Stimulated activated naive CD8-positive, alpha-beta T cell treated with anti-CD3 and anti-CD28 coated beads, Interleukin-15, amount 100 ng/mL, for 72 hours (primary cell): ENCODE data around the gene ADH7.
A peak's percentile ranks its signal among the peaks of the same experiment; 100 is the strongest.

ENCODE experiments used
- ATAC-seq: fragments of 150-1000 bp; cut with Tn5 transposase; 2 replicates; pipeline ENCODE4 v1.10.0; 2021; ENCODE audit warnings: mild to moderate bottlenecking, moderate library complexity
- DNase-seq, 2 donors: peaks; one replicate each; pipeline ENCODE4 v3.0.0; 2021 to 2022
- H3K27ac Mint-ChIP-seq, 2 donors: one replicate each; pipeline ENCODE4 v1.8.0; 2022; ENCODE audit warnings: mild to moderate bottlenecking in 2 of 2, mixed read lengths in 2 of 2, moderate library complexity in 2 of 2
- H3K27me3 Mint-ChIP-seq: one replicate; pipeline ENCODE4 v1.8.0; 2022; ENCODE audit warnings: mixed read lengths
- H3K4me1 Mint-ChIP-seq: one replicate; pipeline ENCODE4 v1.8.0; 2022; ENCODE audit warnings: mild to moderate bottlenecking, mixed read lengths
- H3K4me3 Mint-ChIP-seq, 2 donors: one replicate each; pipeline ENCODE4 v1.8.0; 2022; ENCODE audit warnings: mild to moderate bottlenecking in 2 of 2, mixed read lengths in 2 of 2, moderate library complexity in 1 of 2
- H3K9me3 Mint-ChIP-seq, 2 donors: one replicate each; pipeline ENCODE4 v1.8.0; 2022; ENCODE audit warnings: mixed read lengths in 2 of 2

The ADH7 gene

DNA sequence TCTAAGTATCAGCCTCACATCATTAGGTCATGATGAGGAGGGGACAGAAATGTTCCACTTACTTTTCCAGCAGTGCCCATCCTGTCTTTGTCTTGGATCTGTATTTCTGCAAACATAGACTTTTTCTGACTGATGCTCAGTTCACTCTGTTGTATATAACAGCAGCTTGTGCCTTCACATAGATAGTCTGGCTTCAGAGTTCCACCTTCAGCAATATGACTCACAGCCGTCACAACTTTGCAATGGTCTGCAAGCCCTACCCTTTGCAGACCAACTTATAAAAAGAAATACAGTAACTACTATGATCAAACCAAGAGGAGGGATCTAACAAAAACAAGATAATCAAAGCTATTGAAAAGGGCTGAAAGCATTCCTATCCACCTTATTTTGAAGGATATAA, at the start of gene ADH7:
TSS of gene ADH7 (minus strand) at position 189 of the 400 bp plus-strand sequence. CDS start at position 80, 109 bp downstream.
- ATAC-seq: no peak
- Mint-ChIP-seq H3K27ac (no peak within 1 kb of the TSS), H3K27me3 (peaks cover 21% of the 10 kb centered on the region), H3K4me1 (no peaks in the 10 kb centered on the region), H3K9me3 (no peaks in the 10 kb centered on the region), H3K4me3 (no peak within 1 kb of the TSS)
- no peak for DNase-seq

DNA sequence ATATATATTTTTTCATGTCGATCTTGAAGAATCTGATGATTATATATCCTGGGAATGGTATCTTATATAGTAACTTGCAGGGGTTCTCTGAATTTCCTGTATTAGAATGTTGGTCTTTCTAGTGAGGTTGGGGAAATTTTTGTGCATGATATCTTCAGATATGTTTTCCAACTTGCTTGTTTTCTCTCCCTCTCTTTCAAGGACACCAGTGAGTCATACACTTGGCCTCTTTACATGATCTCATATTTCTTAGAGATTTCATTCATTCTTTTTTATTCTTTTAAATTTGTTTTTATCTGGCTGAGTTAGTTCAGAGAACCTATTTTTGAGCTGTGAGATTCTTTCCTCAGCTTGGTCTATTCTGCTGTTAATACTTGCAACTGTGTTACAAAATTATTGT, 48.5 kb upstream of the ADH7 start:
- no peaks in the 10 kb centered on the region for H3K27me3 Mint-ChIP-seq
- no peaks in the 10 kb centered on the region for H3K4me1 Mint-ChIP-seq
- no peak for DNase-seq
- H3K27ac Mint-ChIP-seq: no peak overlapping the region
- no peak overlapping the region for H3K4me3 Mint-ChIP-seq
- peaks cover 10 to 33% of the 10 kb centered on the region in 2 donors for H3K9me3 Mint-ChIP-seq
- no peak for ATAC-seq

DNA sequence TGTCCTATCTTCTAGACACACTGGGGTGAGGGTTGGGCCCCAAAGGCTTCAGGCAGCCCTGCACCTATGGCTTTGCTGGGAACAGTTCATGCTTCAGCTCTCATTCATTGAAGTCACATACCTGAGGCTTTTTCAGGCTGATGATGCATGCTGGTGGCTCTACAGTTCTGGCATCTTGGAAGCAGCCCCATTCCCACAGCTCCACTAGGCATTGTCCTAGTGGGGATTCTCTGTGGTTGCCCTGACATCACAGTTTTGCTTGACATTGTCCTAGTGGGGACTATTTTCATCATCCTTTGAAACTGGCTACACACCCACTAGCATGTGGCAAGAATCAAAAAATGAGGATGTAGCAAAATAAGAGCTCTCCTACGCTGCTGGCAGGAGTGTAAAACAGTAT, 38.0 kb upstream of the ADH7 start:
- H3K4me1 Mint-ChIP-seq: no peaks in the 10 kb centered on the region
- H3K4me3 Mint-ChIP-seq: no peak overlapping the region
- H3K27me3 Mint-ChIP-seq: peaks cover 7% of the 10 kb centered on the region
- H3K9me3 Mint-ChIP-seq: no peaks in the 10 kb centered on the region
- DNase-seq: no peak
- no peak overlapping the region for H3K27ac Mint-ChIP-seq
- no peak for ATAC-seq

DNA sequence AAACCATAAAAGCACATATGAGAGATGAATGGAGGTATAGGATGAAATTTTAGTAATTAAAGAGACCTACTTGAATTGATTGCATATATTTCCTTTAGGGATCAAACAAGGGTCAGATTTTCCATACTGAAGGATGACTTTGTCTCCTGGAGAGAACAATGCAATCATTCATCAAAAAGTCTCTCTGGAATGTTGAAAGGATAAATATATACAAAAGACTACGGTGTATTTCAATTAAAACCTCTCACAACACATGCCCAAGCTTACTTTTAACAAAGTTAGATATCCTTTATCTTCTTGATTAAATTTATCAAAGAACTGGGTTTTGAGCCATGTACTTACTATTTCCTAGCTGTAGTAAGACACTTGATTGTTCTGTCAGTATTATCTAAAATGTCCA, 36.8 kb upstream of the ADH7 start:
- Mint-ChIP-seq H3K4me3 (no peak overlapping the region), H3K9me3 (no peaks in the 10 kb centered on the region), H3K27ac (no peak overlapping the region), H3K27me3 (peaks cover 15% of the 10 kb centered on the region), H3K4me1 (no peaks in the 10 kb centered on the region)
- ATAC-seq (no peak), DNase-seq (no peak)

DNA sequence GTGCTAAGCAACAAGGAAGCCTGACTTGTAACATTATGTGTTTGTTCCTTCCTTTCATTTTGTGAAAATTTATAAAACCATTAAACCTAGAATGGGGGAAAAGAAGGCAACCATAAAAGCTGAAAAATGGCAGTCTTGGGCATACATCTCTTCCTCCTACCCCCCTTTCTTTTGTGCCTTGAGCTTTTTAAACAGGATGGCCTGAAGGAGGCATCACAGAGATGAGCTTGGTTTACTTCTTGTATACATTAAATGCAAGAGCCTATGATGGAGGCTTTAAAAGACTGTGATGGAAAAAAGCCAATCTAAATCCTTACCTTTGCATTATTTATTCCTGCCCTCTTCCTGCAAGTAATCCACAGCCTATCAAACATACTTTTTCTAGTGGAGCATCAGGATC, 36.2 kb upstream of the ADH7 start:
- Mint-ChIP-seq H3K9me3 (no peaks in the 10 kb centered on the region), H3K27ac (no peak overlapping the region), H3K27me3 (peaks cover 15% of the 10 kb centered on the region), H3K4me3 (no peak overlapping the region), H3K4me1 (no peaks in the 10 kb centered on the region)
- DNase-seq: no peak
- ATAC-seq: no peak

DNA sequence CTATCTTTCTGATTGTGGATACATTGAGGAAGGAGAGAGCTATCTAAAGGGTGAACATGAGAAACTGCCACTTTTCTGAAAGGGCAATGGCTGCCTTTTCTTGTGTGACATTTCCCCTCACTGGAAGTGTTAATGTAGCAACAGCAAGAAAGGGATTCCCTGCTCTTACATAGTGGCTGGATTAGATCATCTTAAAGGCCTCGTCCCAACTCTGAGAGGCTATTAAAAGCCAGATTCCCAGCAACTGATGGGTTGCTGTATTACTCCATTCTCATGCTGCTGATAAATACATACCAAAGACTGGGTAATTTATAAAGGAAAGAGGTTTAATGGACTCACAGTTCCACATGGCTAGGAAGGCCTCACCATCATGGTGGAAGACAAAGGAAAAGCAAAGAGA, 33.7 kb upstream of the ADH7 start:
- no peak for ATAC-seq
- no peak overlapping the region for H3K27ac Mint-ChIP-seq
- DNase-seq: no peak
- H3K9me3 Mint-ChIP-seq: no peaks in the 10 kb centered on the region
- no peak overlapping the region for H3K4me3 Mint-ChIP-seq
- no peaks in the 10 kb centered on the region for H3K4me1 Mint-ChIP-seq
- H3K27me3 Mint-ChIP-seq: peaks cover 28% of the 10 kb centered on the region

DNA sequence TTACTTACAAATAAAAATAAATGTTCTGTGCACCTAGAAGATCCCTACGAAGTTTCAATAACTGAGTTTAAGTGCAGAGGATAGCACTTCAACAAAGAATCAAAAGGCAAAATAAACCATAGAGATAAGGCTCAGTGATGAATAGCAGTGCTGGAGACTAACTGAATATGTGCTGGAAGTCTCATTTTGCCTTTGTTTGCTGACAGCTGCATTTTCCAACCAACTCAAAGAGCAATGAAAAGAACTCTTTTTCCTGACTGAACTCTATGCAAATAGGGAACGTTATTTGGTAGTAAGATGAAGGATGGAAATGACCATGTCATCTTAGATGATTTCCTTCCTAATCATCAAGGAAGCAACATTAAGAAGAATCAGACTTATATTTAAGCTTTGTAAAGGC, 32.7 kb upstream of the ADH7 start:
- Mint-ChIP-seq H3K4me3 (no peak overlapping the region), H3K9me3 (no peaks in the 10 kb centered on the region), H3K27ac (no peak overlapping the region), H3K27me3 (peaks cover 29% of the 10 kb centered on the region), H3K4me1 (no peaks in the 10 kb centered on the region)
- DNase-seq: no peak
- no peak for ATAC-seq

DNA sequence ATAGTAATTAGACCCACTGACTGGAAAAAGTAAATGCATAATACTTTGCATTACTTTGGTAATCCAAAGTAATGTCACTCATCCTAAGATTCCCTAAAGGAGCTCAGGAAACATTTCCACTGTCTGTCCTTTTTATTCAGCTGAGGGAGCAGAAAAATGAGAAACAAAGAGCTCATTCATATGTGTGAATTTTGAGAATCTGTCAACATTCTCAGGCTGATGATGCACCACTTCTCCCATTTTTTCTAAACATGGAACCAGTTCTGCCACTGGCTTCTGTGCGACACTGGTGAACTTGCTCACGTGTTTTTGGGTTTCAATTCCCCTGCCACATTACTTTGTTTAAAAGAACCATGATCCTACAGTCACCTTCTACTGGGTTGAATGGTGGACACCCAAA, 28.4 kb upstream of the ADH7 start:
- Mint-ChIP-seq H3K9me3 (no peaks in the 10 kb centered on the region), H3K27me3 (peaks cover 36% of the 10 kb centered on the region), H3K4me1 (no peaks in the 10 kb centered on the region), H3K27ac (no peak overlapping the region), H3K4me3 (no peak overlapping the region)
- DNase-seq (no peak), ATAC-seq (no peak)

DNA sequence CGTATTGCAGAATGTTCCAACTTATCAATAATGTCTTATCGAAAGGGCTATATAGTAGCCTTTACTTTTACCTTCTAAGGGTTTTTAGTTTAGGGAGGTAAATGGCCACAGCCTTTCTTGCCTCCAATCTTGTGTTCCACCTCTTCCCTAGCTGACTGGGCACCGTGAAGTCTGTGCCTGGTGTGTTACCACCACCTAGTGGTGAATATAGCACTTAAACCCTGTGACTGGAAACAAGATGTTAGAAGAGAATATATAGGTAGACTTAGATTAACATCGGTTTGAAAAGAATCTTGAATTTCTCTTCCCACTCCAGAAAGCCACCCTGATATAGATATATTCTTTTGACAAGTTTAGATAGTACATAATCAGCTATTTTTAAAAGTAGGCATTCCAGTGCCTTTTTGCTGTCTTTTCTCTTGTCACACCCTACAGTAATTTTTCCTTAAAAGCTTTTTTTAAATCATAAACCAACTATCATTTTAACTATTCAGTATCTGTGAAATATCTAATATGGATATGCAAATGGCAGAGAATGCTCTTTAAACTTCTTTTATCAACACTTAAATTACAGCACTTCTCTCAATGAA, 27.8 kb upstream of the ADH7 start:
- no peak overlapping the region for H3K4me3 Mint-ChIP-seq
- peaks cover 35% of the 10 kb centered on the region for H3K27me3 Mint-ChIP-seq
- no peaks in the 10 kb centered on the region for H3K9me3 Mint-ChIP-seq
- no peaks in the 10 kb centered on the region for H3K4me1 Mint-ChIP-seq
- DNase-seq (peak; percentile 43 to 53), ATAC-seq (peak; percentile 86)
- H3K27ac Mint-ChIP-seq: no peak overlapping the region

DNA sequence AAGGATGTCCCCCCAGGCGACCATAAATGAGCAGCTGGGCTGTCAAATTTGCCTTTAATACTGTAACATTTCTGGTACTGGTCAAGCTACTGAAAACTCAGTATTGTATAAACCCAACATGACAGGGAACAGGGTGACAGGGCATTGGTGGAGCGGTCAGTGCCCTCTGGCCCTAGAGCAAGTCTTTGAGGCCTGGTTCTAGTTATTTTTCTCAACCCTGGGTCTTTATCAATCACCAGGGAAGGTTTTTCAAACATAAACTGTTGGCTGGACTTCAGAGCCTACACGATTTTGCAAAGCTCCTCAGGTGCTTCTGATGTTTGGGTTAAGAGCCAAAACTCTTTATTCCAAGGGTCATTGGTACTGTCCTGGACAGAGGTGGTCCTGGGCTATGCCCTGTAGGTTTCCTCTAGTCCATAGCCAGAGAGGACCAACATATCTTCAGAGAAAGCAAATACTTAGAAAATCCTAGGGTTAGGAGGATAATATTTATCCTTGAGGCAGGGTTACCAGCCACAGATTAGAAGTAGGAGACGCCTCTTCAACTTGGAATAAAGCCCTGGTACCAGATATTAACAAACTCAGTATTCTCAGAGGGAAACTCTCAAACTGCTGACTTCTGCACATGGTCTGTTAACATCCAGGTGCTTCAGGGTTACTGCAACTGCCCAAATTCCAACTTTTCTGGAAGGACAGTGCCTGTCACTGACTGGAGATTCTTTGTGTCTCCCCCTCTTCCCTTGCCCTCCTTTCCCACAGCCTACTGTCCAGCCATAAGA, 26.7 kb upstream of the ADH7 start:
- no peak overlapping the region for H3K27ac Mint-ChIP-seq
- ATAC-seq: no peak
- DNase-seq: no peak
- H3K27me3 Mint-ChIP-seq: peaks cover 36% of the 10 kb centered on the region
- H3K4me1 Mint-ChIP-seq: no peaks in the 10 kb centered on the region
- no peak overlapping the region for H3K4me3 Mint-ChIP-seq
- H3K9me3 Mint-ChIP-seq: no peaks in the 10 kb centered on the region

DNA sequence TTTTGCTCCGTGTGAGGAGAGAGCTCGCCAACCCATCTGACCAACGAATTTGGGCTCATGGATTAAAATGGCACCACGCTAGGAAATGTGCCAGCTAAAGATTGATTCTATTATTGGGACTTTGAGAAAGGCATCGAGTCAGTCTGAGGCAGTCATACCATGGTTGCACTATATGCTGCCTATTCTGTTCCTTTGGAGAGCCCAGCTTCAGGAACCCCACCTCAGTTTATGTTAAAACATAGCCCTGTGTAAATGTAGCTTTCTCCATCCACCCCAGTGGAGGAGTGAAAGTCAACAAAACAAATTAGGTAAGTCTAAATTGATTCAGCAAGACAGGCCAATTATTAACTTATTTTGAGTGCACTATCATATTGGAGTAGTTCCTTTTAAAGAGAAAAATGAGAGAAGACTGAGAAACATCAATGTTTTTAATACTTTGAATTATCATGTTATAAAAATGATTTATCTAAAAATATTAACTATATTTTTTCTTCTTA, 24.5 kb upstream of the ADH7 start:
- Mint-ChIP-seq H3K27ac (no peak overlapping the region), H3K4me1 (no peaks in the 10 kb centered on the region), H3K4me3 (no peak overlapping the region), H3K9me3 (no peaks in the 10 kb centered on the region), H3K27me3 (peaks cover 50% of the 10 kb centered on the region)
- DNase-seq (no peak), ATAC-seq (no peak)

DNA sequence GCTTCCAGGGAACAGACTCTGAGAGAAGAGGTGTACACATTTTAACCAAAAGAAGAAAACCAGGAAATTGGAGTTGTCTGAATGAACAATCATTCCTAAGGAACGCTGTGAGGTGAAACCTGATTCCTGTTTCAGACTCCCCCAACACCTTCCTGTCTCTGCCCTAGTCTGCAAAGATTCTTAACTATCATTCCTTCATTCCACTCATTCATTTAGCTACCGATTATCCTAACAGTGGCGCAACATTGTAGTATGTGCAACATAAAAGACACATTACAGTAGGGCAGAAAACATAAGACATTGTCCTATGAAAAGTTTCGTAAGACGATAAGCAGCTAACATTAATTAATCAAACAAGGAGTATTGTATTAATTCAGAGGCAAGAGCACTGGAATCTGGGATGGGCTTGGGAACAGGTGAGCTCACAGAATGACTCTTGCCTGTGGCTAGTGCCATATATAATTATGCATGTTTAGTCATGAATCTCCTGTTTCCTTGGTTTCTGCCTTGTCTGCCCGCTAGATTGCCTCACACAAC, 23.8 kb upstream of the ADH7 start:
- Mint-ChIP-seq H3K9me3 (peaks cover 0 to 2% of the 10 kb centered on the region in 2 donors), H3K4me3 (no peak overlapping the region), H3K27me3 (peaks cover 47% of the 10 kb centered on the region), H3K4me1 (no peaks in the 10 kb centered on the region), H3K27ac (no peak overlapping the region)
- ATAC-seq: no peak
- no peak for DNase-seq

DNA sequence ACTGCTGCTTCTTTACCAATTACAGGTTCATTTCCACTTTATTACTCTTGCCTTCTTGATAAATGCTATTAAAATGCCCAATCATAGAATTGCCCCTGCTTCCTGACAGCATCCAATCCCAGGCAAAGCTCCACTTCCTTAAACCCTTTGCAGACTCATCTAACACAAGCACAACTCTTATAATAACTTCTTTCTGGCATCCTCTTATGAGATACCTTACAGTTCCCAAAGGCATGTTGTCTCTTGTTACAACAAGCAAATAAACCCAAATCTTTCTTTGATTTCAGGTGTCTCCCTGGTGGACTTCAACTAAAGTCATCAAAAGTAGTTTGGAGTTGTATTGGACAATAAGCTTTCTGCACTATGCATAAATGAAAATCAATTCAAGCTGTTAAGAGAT, 22.5 kb upstream of the ADH7 start:
- ATAC-seq: no peak
- Mint-ChIP-seq H3K4me3 (no peak overlapping the region), H3K9me3 (peaks cover 6 to 15% of the 10 kb centered on the region in 2 donors), H3K4me1 (no peaks in the 10 kb centered on the region), H3K27me3 (peaks cover 55% of the 10 kb centered on the region), H3K27ac (no peak overlapping the region)
- DNase-seq: no peak

DNA sequence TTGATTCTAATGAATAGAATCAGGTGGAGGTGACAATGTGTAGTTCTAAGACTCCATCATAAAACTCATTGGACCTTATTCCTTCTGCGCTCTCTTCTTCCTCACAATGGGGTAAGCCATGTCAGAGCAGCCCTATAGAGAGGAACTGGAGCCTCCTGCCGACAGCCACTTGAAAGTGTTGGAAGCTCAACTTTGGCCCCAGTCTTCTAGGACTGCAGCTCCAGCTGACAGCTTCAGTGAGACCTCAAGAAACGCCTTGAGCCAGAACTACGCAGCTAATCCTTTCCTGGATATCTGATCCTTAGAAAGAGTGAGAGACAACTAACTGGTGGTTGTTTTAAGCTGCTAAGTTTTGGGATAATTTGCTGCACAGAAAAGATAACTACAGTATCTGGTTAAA, 22.1 kb upstream of the ADH7 start:
- Mint-ChIP-seq H3K4me1 (no peaks in the 10 kb centered on the region), H3K4me3 (no peak overlapping the region), H3K27me3 (peaks cover 59% of the 10 kb centered on the region), H3K9me3 (peaks cover 10 to 19% of the 10 kb centered on the region in 2 donors), H3K27ac (no peak overlapping the region)
- DNase-seq (no peak), ATAC-seq (no peak)

DNA sequence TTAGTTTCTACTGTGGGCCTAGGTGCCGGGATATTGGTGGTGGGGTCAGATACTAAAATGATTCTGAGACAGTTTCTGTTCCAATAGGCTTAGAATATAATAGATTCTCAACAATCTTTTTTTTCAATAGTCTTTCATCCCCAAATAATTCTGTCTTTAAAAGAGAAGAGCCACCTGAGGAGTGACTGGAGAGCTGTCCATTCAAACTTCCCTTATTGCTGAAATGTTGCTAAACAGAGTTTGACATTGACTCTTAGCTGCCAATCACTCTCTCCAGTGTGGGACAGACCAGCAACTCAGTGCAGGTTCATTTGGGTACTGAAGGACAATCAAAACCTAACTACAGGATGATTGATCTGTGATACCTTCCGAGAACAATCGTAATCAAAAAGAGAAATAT, 12.4 kb upstream of the ADH7 start:
- ATAC-seq (no peak), DNase-seq (no peak)
- H3K4me3 Mint-ChIP-seq: no peak overlapping the region
- H3K27me3 Mint-ChIP-seq: peaks cover 45% of the 10 kb centered on the region
- peaks cover 7 to 31% of the 10 kb centered on the region in 2 donors for H3K9me3 Mint-ChIP-seq
- H3K4me1 Mint-ChIP-seq: peaks cover 17% of the 10 kb centered on the region
- H3K27ac Mint-ChIP-seq: no peak overlapping the region

DNA sequence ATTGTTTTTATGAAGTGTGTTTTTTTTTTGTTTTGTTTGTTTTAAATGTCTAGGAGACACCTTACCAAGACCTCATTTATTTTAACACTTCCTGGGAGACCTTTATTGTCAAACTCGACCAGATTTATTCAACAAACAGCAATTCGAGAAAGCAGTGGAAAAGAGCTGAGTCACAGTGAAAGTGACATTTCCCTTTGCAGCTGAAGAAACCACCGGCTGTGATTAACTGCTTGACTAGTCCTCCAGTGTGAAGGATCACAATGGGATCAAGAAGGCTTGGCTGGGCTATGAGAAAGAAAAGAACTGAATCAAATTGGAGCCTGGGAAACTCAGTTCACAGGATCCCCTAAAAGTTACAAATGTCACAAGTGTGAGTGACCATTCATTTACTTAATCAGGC, 11.9 kb upstream of the ADH7 start:
- no peak overlapping the region for H3K27ac Mint-ChIP-seq

More for the DNA sequence above, 11.9 kb upstream of the ADH7 start:
- Mint-ChIP-seq H3K4me3 (no peak overlapping the region), H3K27me3 (peaks cover 41% of the 10 kb centered on the region), H3K4me1 (peaks cover 17% of the 10 kb centered on the region), H3K9me3 (peaks cover 5 to 26% of the 10 kb centered on the region in 2 donors)
- ATAC-seq (peak; percentile 77), DNase-seq (peak in 1 of 2 donors; percentile 14)
